PC-3 (cell line): Measurements from ENCODE around the gene TRUB2.

Experiments used
- EZH2 ChIP-seq: fragments of 300-600 bp; sonication (generic); IDR thresholded peaks from one replicate; pipeline ENCODE4 v1.6.1; 2017; ENCODE audit warnings: antibody characterized with exemption, mild to moderate bottlenecking, low read length; ENCODE audit not compliant: unreplicated experiment
- EZH2phosphoT487 ChIP-seq: fragments of 300-600 bp; sonication (generic); IDR thresholded peaks from 2 replicates; pipeline ENCODE4 v1.6.1; 2018; ENCODE audit warnings: mild to moderate bottlenecking, antibody characterized with exemption, low read length, borderline replicate concordance
- TF ChIP-seq, protein P1 (sequence below): fragments of 300-600 bp; sonication (generic); conservative IDR thresholded peaks from 2 replicates; pipeline ENCODE4 v1.5.1; 2017; ENCODE audit warnings: antibody characterized with exemption, low read depth, mild to moderate bottlenecking, low read length

- TF ChIP-seq EZH2 (no peak), EZH2phosphoT487 (no peak)
- TF ChIP-seq, protein P1, sequence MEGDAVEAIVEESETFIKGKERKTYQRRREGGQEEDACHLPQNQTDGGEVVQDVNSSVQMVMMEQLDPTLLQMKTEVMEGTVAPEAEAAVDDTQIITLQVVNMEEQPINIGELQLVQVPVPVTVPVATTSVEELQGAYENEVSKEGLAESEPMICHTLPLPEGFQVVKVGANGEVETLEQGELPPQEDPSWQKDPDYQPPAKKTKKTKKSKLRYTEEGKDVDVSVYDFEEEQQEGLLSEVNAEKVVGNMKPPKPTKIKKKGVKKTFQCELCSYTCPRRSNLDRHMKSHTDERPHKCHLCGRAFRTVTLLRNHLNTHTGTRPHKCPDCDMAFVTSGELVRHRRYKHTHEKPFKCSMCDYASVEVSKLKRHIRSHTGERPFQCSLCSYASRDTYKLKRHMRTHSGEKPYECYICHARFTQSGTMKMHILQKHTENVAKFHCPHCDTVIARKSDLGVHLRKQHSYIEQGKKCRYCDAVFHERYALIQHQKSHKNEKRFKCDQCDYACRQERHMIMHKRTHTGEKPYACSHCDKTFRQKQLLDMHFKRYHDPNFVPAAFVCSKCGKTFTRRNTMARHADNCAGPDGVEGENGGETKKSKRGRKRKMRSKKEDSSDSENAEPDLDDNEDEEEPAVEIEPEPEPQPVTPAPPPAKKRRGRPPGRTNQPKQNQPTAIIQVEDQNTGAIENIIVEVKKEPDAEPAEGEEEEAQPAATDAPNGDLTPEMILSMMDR, result no peak
Measured at GRCh38 chr9:128360826-128361225, 38.6 kb upstream of the TRUB2 start.
